VCaP (cell line): Measurements from ENCODE around the gene LINS1.

ENCODE experiments used
- H3K27ac ChIP-seq: fragments of 450-650 bp; 2 replicates; pipeline ENCODE4 v1.5.1; 2017
- CTCF ChIP-seq: fragments of 450-650 bp; conservative IDR thresholded peaks from 2 replicates; pipeline ENCODE4 v1.5.1; 2017; ENCODE audit warnings: mild to moderate bottlenecking, moderate library complexity

The LINS1 gene

GRCh38 chr15:100602064-100602822 lies at the start of gene LINS1, which contains the start of gene ASB7:
Gene LINS1 (minus strand): TSS chr15:100602184. CDS start chr15:100580842, 21,342 bp downstream.
Gene ASB7 (plus strand): TSS chr15:100602589. CDS start chr15:100612217, 9,628 bp downstream.
- H3K27ac ChIP-seq, result peak within 1 kb of the TSS; percentile 89

GRCh38 chr15:100651253-100651652 lies 49.3 kb upstream of the LINS1 start:
- no peak overlapping the region for H3K27ac ChIP-seq
- TF ChIP-seq CTCF, result no peak

More at GRCh38 chr15:100602064-100602822, at the start of gene LINS1, which contains the start of gene ASB7:
- TF ChIP-seq CTCF, result no peak

- peak; percentile 81 for TF ChIP-seq CTCF
- no peak overlapping the region for H3K27ac ChIP-seq
Measured at GRCh38 chr15:100650685-100651084, 48.7 kb upstream of the LINS1 start.

GRCh38 chr15:100648951-100649350 lies 47.0 kb upstream of the LINS1 start:
- no peak for TF ChIP-seq CTCF
- H3K27ac ChIP-seq, result no peak overlapping the region

- no peak for TF ChIP-seq CTCF
- H3K27ac ChIP-seq, result no peak overlapping the region
Measured at GRCh38 chr15:100645671-100646070, 43.7 kb upstream of the LINS1 start.

GRCh38 chr15:100642950-100643338 lies 41.0 kb upstream of the LINS1 start:
- H3K27ac ChIP-seq, result no peak overlapping the region
- no peak for TF ChIP-seq CTCF

- no peak for TF ChIP-seq CTCF
- H3K27ac ChIP-seq, result no peak overlapping the region
Measured at GRCh38 chr15:100642213-100642949, 40.4 kb upstream of the LINS1 start.
